Heart left ventricle (tissue), 13 donors: Measurements from ENCODE around the gene TAC3.

Experiments used
- POLR2A ChIP-seq, 2 donors: fragments of 450-650 bp; IDR thresholded peaks; one replicate each; pipeline ENCODE4 v1.6.1; 2017; ENCODE audit warnings: antibody characterized with exemption in 2 of 2, mild to moderate bottlenecking in 2 of 2, moderate library complexity in 2 of 2
- TF ChIP-seq, protein P1 (sequence below), 12 donors: fragments of 200-600 bp; sonication (generic) in 4 of 12; IDR thresholded peaks; one replicate each; pipeline versions ENCODE4 v1.5.0 to v1.8.0; 2018 to 2022; ENCODE audit warnings: antibody characterized with exemption in 12 of 12, mild to moderate bottlenecking in 5 of 12
- donor health status: ischemic (EF 13 %, LVEDD 7.1; RV severe dilation, severe dysfunction).
- donor health status: DM: no; HTN: yes; CAD: no.
- donor health status: DM: no; HTN: no; CAD: no.
- donor health status: ischemic (EF 25% LVEDD 6.9; RV normal size, moderate dysfunction).
- donor health status: ischemic (EF 25% LVEDD 5.7; RV mildly dilated, moderate dysfunction).
- donor health status: ischemic (EF 35%, LVEDD 5.7; RV mildly dilated, moderate dysfunction).
- donor health status: nonischemic (EF 11% LVEDD 7.7; RV severe dilation, severe dysfunction).
- donor health status: DM: yes; HTN: yes; CAD: no.
- donor health status: PGD.
- donor health status: ischemic (EF 29% LVEDD 5.4; RV normal size, mild dysfunction).
- donor health status: nonischemic (EF 23%, LVEDD 6.1; RV moderate dilation, normal function).

DNA sequence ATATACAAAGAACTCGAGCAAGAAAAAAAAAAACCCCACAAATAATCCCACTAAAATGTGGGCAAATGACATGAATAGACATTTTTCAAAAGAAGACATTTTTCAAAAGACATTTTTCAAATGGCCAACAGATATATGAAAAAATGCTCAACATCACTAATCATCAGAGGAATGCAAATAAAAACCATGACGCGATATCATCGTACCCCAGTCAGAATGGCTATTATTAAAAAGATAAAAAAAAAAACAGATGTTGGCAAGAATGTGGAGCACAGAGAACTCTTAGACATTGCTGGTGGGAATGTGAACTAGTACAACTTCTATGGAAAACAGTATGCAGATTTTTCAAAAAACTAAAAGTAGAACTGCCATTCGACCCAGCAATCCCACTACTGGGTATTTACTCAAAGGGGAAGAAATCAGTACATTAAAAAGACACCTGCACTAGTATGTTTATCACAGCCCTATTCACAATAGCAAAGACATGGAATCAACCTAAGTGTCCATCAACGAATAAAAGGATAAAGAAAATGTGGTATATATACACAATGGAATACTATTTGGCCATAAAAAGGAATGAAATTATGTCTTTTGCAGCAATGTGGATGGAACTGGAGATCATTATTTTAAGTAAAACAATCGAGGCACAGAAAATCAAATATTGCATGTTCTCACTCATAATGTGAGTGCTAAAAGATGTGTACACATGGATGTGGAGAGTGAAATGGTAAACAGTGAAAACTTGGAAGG lies 26.3 kb downstream of the TAC3 start:
- TF ChIP-seq, protein P1, sequence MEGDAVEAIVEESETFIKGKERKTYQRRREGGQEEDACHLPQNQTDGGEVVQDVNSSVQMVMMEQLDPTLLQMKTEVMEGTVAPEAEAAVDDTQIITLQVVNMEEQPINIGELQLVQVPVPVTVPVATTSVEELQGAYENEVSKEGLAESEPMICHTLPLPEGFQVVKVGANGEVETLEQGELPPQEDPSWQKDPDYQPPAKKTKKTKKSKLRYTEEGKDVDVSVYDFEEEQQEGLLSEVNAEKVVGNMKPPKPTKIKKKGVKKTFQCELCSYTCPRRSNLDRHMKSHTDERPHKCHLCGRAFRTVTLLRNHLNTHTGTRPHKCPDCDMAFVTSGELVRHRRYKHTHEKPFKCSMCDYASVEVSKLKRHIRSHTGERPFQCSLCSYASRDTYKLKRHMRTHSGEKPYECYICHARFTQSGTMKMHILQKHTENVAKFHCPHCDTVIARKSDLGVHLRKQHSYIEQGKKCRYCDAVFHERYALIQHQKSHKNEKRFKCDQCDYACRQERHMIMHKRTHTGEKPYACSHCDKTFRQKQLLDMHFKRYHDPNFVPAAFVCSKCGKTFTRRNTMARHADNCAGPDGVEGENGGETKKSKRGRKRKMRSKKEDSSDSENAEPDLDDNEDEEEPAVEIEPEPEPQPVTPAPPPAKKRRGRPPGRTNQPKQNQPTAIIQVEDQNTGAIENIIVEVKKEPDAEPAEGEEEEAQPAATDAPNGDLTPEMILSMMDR (IDR thresholded peaks at IDR 0.05) = no peak
- TF ChIP-seq POLR2A (IDR thresholded peaks at IDR 0.05) = no peak
